ENCODE results near the gene NLRP6.
A peak's percentile ranks its signal among the peaks of the same experiment; 100 is the strongest.

The NLRP6 gene

GRCh38 chr11:256952-257737 lies 21.1 kb upstream of the NLRP6 start:
- no peak for TF ChIP-seq CTCF (IDR thresholded peaks at IDR 0.05; ENCODE audit: extremely low read depth, missing control alignments)
- DNase-seq (ENCODE audit: low spot score): peak; percentile 50

GRCh38 chr11:257766-258493 lies 20.3 kb upstream of the NLRP6 start:
- peak; percentile 20 for TF ChIP-seq CTCF (IDR thresholded peaks at IDR 0.05; ENCODE audit: extremely low read depth, missing control alignments)
- DNase-seq (ENCODE audit: low spot score): no peak

- DNase-seq (ENCODE audit: low spot score): no peak
- no peak for TF ChIP-seq CTCF (IDR thresholded peaks at IDR 0.05; ENCODE audit: extremely low read depth, missing control alignments)
These were observed 18.8 kb upstream of the NLRP6 start for GRCh38 chr11:259413-259812.

GRCh38 chr11:261624-262023 lies 16.6 kb upstream of the NLRP6 start:
- no peak for DNase-seq (ENCODE audit: low spot score)
- no peak for TF ChIP-seq CTCF (IDR thresholded peaks at IDR 0.05; ENCODE audit: extremely low read depth, missing control alignments)

- TF ChIP-seq CTCF (IDR thresholded peaks at IDR 0.05; ENCODE audit: extremely low read depth, missing control alignments): no peak
- DNase-seq (ENCODE audit: low spot score): peak; percentile 56
These were observed 11.3 kb upstream of the NLRP6 start for GRCh38 chr11:266676-267439.

GRCh38 chr11:267491-267994 lies 10.7 kb upstream of the NLRP6 start:
- DNase-seq (ENCODE audit: low spot score): peak; percentile 76
- TF ChIP-seq CTCF (IDR thresholded peaks at IDR 0.05; ENCODE audit: extremely low read depth, missing control alignments): no peak
